GM21786 (cell line): ENCODE results near the gene TMEM208.

Experiments used
- ATAC-seq: cut with Tn5 transposase; IDR thresholded peaks from one replicate; pipeline ENCODE4 v1.9.1; 2021; ENCODE audit not compliant: unreplicated experiment

Gene TMEM208

GRCh38 chr16:67208154-67208896, 18.6 kb upstream of the TMEM208 start:
- ATAC-seq = no peak

DNA sequence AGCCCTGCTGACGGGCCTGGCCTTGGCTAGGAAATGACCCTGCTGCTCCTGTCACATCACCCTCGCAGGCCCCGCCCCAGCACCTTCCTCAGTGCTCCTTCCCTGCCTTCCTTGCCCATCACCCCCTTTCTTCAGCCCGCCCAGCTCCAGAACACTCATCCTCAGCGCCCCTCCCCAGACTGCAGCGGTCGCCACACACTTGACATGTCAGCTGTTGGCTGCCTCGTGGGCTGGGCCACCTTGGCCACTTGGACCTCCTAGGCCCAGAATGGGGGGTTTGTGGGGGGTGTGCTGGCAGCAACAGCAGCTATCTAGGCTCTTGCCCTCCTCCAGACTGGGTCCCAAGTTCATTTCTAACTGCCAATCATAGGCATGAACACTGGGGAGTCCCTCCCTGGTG, 17.4 kb upstream of the TMEM208 start:
- ATAC-seq = no peak

GRCh38 chr16:67210069-67210937, 16.6 kb upstream of the TMEM208 start:
- no peak for ATAC-seq

DNA sequence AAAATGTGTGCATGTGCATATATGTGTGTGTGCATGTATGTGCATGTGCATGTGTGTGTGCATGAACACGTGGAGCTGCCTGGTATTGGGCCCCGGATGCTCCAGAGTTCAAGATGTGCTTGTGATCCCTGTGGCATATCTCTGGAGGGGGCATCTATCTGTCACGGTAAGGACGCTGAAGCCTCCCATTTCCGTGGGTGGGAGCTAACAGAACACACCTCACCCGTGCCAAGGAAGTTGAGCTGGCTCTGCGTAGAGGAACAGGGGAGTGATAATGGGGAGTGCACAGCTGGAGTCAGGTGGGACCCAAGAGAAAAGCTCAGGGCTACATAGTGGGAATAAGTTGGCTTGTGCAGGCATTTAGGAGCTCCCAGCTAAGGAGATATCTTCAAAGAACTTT, 15.3 kb upstream of the TMEM208 start:
- no peak for ATAC-seq

GRCh38 chr16:67212766-67213165, 14.2 kb upstream of the TMEM208 start:
- ATAC-seq = no peak

- no peak for ATAC-seq
Observed at GRCh38 chr16:67213197-67214019, 13.5 kb upstream of the TMEM208 start.

DNA sequence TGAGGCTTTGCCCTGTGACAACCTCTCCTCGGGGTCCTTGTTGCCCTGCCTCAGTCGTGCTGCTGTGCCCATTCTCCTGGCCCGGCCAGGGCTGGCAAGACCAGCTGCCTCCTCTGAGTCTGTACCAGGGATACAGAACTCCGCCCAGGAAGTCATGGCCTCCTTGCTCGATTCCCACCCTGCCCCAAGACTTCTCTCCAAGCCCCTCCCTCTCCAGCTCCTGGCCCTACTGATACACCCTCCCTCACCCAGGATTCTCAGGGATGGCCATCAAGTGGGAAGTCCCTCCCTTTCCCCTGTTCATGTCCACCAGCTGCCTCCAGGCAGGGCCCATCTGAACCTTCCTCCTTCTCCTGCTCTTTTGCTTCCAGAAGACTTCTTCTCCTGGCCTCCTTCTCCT, 11.2 kb upstream of the TMEM208 start:
- ATAC-seq = no peak

- no peak for ATAC-seq
Observed at GRCh38 chr16:67216612-67217490, 10.1 kb upstream of the TMEM208 start.

DNA sequence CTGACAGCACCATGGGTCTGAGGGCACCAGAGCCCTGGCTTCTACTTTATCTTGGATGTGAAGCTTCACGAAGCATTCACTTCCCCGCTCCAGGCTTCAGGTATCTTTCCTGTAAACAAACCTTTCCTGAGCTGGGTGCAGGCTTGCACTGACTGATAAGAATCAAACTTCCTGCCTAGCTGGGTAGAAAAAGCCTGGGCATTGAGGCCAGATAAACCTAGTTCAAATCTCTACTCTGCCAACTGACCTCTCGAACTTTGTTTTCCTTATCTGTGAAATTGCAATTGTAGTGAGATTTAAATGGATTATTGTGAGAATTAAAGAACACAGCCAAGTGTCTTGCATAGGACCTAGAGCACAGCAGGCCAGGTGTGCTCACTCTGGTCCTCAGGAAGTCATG, 2.9 kb upstream of the TMEM208 start:
- no peak for ATAC-seq

DNA sequence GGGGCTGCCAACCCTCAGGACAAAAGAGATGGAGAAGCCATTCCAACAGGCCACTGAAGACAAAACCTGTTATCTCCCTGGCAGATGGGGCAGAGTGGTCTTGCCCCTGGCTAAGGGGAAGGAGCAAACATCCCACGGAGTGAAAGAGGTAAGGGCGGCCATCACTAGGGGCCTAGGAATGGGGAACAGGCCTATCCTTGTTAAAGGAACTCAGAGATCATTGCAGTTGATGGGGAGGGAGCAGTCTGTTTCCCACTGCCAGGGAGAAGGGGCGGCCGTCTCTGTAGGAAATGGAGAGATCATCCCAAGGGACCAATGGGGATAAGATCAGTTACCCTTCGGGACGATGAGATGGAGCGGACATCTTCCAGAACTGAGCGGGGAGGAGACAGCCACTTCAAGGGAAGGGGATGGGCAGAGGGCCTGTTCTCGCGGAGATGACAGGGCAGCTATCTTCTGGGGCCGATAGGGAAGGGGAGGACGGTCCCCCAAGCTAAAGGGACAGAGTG, 581 bp upstream of the TMEM208 start:
- ATAC-seq = no peak

- ATAC-seq = no peak
Observed at GRCh38 chr16:67227567-67227921, 614 bp downstream of the TMEM208 start.

GRCh38 chr16:67228034-67228785, 1.3 kb downstream of the TMEM208 start:
- ATAC-seq = no peak

DNA sequence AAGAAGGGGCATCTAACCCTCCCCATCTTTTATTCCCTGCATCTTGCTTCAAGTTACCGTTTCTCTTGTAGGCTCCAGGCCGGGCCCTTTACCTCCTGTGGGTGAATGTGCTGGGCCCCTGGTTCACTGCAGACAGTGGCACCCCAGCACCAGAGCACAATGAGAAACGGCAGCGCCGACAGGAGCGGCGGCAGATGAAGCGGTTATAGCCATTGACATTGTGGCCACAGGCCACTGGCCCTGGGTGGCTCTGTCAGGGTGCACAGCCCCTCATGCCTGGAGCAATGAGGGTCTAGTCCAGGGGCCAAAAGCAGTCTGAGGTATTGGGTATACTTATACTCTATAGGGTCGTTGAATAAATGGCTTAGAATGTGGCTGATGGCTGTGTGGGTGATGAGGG, 2.0 kb downstream of the TMEM208 start:
- ATAC-seq = no peak

DNA sequence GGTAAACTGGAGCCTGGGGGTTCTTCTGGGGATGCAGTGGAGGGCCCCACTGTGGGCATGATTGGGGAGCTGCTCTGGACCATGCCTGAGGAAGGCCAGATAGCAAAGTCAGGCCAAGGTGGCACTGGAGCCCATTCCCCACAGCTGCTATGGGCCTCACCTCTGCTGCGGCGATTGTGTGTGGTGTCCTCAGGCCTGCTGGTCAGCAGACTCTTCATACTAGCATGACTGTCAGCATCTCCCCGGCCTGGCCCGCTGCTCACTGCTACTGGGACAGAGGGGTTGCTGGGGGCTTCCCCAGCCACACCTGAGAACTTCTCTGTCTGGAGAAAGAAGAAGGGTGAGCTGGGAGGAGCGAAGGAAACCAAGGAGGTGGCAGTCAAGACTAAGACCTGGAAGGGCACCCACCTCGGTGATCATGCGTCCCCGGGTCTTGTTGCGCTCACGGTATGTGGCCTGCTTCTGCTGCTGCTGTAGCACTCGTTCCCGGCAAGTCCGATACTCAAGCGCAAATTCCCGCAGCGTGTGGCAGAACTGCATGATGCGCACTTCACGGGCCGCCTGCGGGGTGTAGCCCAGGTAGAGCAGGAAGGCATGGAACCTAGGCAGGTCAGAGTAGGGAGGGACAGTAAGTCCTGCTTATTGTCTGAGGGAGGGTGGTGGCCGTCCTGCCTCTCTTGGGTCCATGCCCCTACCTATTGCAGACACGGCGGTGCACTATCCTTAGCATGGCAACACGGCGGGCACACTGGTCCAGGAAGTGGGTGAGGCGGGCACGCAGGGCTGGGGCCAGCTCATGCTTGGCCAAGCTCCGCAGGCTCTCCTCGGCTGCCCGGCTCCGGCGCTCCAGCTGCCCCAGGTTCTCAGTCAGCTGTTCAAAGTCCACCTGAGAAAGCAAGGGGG, 3.2 kb downstream of the TMEM208 start:
- ATAC-seq = no peak

GRCh38 chr16:67230809-67231660, 4.1 kb downstream of the TMEM208 start:
- no peak for ATAC-seq

DNA sequence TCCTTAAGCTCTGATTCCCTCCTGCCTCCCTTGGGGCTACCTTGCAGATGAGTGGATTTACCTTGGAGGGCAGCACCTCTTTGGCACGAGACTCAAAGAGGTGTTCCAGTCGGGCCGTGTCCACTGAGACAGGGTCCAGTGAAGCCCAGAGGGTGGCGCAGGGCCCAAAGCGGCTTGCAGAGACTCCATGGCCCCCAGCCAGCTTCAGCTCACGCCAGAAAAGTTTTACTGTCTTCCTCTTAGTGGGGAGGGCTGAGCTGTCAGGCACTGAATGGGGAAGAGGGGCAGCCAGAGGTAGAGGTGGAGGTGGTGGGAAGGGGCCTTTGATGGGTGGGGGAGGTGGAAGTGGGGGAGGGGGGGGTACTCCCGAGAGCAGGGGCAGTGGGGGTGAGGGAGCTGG, 6.7 kb downstream of the TMEM208 start:
- no peak for ATAC-seq

DNA sequence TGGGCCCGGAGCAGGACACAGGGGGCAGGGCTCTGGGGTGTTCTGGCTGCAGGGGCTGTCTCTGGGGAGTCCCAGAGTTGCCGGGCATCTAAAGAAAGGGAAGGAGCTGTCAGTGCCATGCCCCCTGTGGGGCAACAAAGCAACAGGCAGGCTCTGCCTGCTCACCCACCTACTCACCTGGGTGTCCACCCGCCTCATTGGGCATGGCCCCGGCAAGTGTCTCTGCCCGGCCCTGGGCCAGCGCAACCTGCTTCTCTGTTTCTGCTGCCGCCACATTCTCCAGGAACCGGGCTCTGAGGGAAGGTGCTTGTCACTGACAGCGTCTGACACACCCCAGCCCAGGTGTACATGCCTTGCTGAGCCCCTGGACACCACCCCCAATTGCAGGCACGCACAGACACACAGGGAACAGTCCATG, 7.3 kb downstream of the TMEM208 start:
- no peak for ATAC-seq
